CD14-positive monocyte (primary cell): ENCODE measurements around the gene LENG9. TPM values are rescaled to one million over a fixed set of nuclear protein-coding genes. Genes with fewer than 3 reads are reported as not detected.

Experiments used
- DNase-seq, 3 donors: peaks; one replicate each; pipeline ENCODE4 v3.0.0-alpha.2; 2011 to 2022
- H2AFZ ChIP-seq: 2 replicates; pipeline ENCODE4 v1.6.0; 2012; ENCODE audit warnings: mild to moderate bottlenecking, low read depth, low read length, inconsistent platforms; ENCODE audit not compliant: insufficient read depth, poor library complexity, severe bottlenecking
- H3K27ac ChIP-seq, 2 donors: 1 replicate in 1 of 2; 2 replicates in 1 of 2; pipeline ENCODE4 v1.5.1; 2012 to 2013; ENCODE audit warnings: low read length in 2 of 2, control low read depth in 1 of 2, inconsistent platforms in 1 of 2, low read depth in 1 of 2, mild to moderate bottlenecking in 1 of 2
- H3K27me3 ChIP-seq, 2 donors: one replicate each; pipeline versions ENCODE4 v1.6.0 to v1.6.1; 2011 to 2013; ENCODE audit warnings: low read length in 2 of 2; ENCODE audit not compliant: control insufficient read depth in 2 of 2, insufficient read depth in 2 of 2
- H3K36me3 ChIP-seq, 2 donors: replicated peaks in 1 of 2; 1 replicate in 1 of 2; 2 replicates in 1 of 2; pipeline versions ENCODE4 v1.5.1 to v1.6.1; 2012 to 2013; ENCODE audit warnings: low read length in 2 of 2, control low read depth in 1 of 2, inconsistent platforms in 1 of 2, mild to moderate bottlenecking in 1 of 2; ENCODE audit not compliant: insufficient read depth in 2 of 2, control insufficient read depth in 1 of 2
- H3K4me1 ChIP-seq, 2 donors: 1 replicate in 1 of 2; 2 replicates in 1 of 2; pipeline versions ENCODE4 v1.5.1 to v1.6.1; 2012 to 2013; ENCODE audit warnings: low read length in 2 of 2, control low read depth in 1 of 2, inconsistent platforms in 1 of 2, mild to moderate bottlenecking in 1 of 2, moderate library complexity in 1 of 2; ENCODE audit not compliant: insufficient read depth in 2 of 2, control insufficient read depth in 1 of 2
- H3K4me2 ChIP-seq: replicated peaks from 2 replicates; pipeline ENCODE3; 2012; ENCODE audit warnings: low read length, moderate library complexity, mild to moderate bottlenecking; ENCODE audit not compliant: poor library complexity, severe bottlenecking; ENCODE audit errors: extremely low read depth
- H3K4me3 ChIP-seq, 3 experiments: fragments of 200-600 bp in 1 of 3; sonication (generic) in 1 of 3; replicated peaks in 1 of 3; 1 replicate in 2 of 3; 2 replicates in 1 of 3; pipeline ENCODE4 v1.5.1; 2011 to 2013; ENCODE audit warnings: low read length in 3 of 3, mild to moderate bottlenecking in 3 of 3, control low read depth in 2 of 3, low read depth in 2 of 3, inconsistent platforms in 1 of 3, moderate library complexity in 1 of 3
- H3K79me2 ChIP-seq: 2 replicates; pipeline ENCODE4 v1.6.0; 2012; ENCODE audit warnings: mild to moderate bottlenecking, control low read depth, inconsistent platforms, low read length, moderate library complexity; ENCODE audit not compliant: insufficient read depth
- H3K9ac ChIP-seq: 2 replicates; pipeline ENCODE4 v1.6.0; 2017; ENCODE audit warnings: low read length, mild to moderate bottlenecking; ENCODE audit not compliant: insufficient read depth, poor library complexity, severe bottlenecking
- H3K9me3 ChIP-seq, 2 donors: replicated peaks in 1 of 2; 1 replicate in 1 of 2; 2 replicates in 1 of 2; pipeline versions ENCODE4 v1.5.1 to v1.6.1; 2012 to 2013; ENCODE audit warnings: low read length in 2 of 2, control low read depth in 1 of 2; ENCODE audit not compliant: control insufficient read depth in 1 of 2, insufficient read depth in 1 of 2
- H4K20me1 ChIP-seq: 2 replicates; pipeline ENCODE4 v1.6.0; 2012; ENCODE audit warnings: mild to moderate bottlenecking, low read length, control low read depth, moderate library complexity; ENCODE audit not compliant: insufficient read depth
- H3K27ac Mint-ChIP-seq, 7 donors: one replicate each; pipeline ENCODE4 v1.8.0; 2020; ENCODE audit warnings: mild to moderate bottlenecking in 7 of 7, mixed read lengths in 7 of 7, moderate library complexity in 6 of 7, inconsistent platforms in 2 of 7
- H3K27me3 Mint-ChIP-seq, 3 donors: one replicate each; pipeline ENCODE4 v1.8.0; 2021 to 2022; ENCODE audit warnings: low read depth in 3 of 3, mild to moderate bottlenecking in 3 of 3, mixed read lengths in 3 of 3, moderate library complexity in 3 of 3, inconsistent platforms in 1 of 3
- H3K36me3 Mint-ChIP-seq, 2 donors: one replicate each; pipeline ENCODE4 v1.8.0; 2020; ENCODE audit warnings: mixed read lengths in 2 of 2, inconsistent platforms in 1 of 2, mild to moderate bottlenecking in 1 of 2
- H3K4me1 Mint-ChIP-seq: one replicate; pipeline ENCODE4 v1.8.0; 2020; ENCODE audit warnings: mild to moderate bottlenecking, mixed read lengths
- H3K4me3 Mint-ChIP-seq, 2 donors: one replicate each; pipeline ENCODE4 v1.8.0; 2020; ENCODE audit warnings: mild to moderate bottlenecking in 2 of 2, mixed read lengths in 2 of 2, moderate library complexity in 1 of 2
- H3K9me3 Mint-ChIP-seq, 7 donors: one replicate each; pipeline ENCODE4 v1.8.0; 2020 to 2022; ENCODE audit warnings: mixed read lengths in 7 of 7, mild to moderate bottlenecking in 6 of 7, moderate library complexity in 6 of 7, inconsistent platforms in 2 of 7
- CTCF ChIP-seq: fragments of 200-600 bp; IDR thresholded peaks from one replicate; pipeline ENCODE4 v1.8.0; 2022; ENCODE audit warnings: antibody characterized with exemption, mild to moderate bottlenecking
- WGBS: methylation state at CpG from one replicate; pipeline ENCODE4 v1.1.5; 2013; ENCODE audit warnings: missing lambda C conversion rate; ENCODE audit not compliant: insufficient coverage; 5-methylcytosine and 5-hydroxymethylcytosine counted together
- intact Hi-C, 2 donors: fragments of 100-400 bp; cut with micrococcal nuclease; formaldehyde crosslinking; loops; one replicate each; pipeline versions ENCODE4 v1.15.0 to v1.15.1; 2023
- polyA plus RNA-seq, 3 donors: library from polyadenylated mRNA; depleted of rRNA in 1 of 3; unstranded in 2 of 3; stranded (reverse) in 1 of 3; fragments of 300-500 nt in 2 of 3; fragments of >200 nt in 1 of 3; fragmentation: Illumina TruSeq in 2 of 3; gene quantifications; 1 replicate in 2 of 3; 2 replicates in 1 of 3; pipeline ENCODE4 v1.2.3, GENCODE V29; 2012 to 2021

LENG9 gene
- polyA plus RNA-seq, 3 donors, result 0.15 to 2.0 TPM; not detected in 1

GRCh38 chr19:54481326-54481930, 17.9 kb upstream of the LENG9 start:
- Histone ChIP-seq H3K4me2 (no peak overlapping the region), H4K20me1 (peaks cover 10% of the 10 kb centered on the region), H3K36me3 (no peaks in the 10 kb centered on the region), H3K79me2 (no peaks in the 10 kb centered on the region), H3K9me3 (peaks cover 0 to 15% of the 10 kb centered on the region in 2 donors), H3K4me3 (no peak overlapping the region), H3K27me3 (peaks cover 47 to 83% of the 10 kb centered on the region in 2 donors), H3K4me1 (peaks cover 24 to 33% of the 10 kb centered on the region in 2 donors), H2AFZ (no peak overlapping the region), H3K27ac (no peak overlapping the region), H3K9ac (no peak overlapping the region)
- Mint-ChIP-seq H3K4me3 (peak overlapping the region in 1 of 2 donors; percentile 82), H3K27me3 (peaks cover 70 to 84% (median 76%) of the 10 kb centered on the region in 3 donors), H3K36me3 (peaks cover 0 to 2% of the 10 kb centered on the region in 2 donors), H3K4me1 (peaks cover 34% of the 10 kb centered on the region), H3K27ac (peak overlapping the region in 5 of 7 donors; percentile 13 to 77 (median 53)), H3K9me3 (peaks cover 0 to 18% (median 9%) of the 10 kb centered on the region in 7 donors)
- intact Hi-C loops, result loop anchor here in 1 of 2 donors (10.0 kb wide), 1 partner anchor 193 kb away; no protein-coding TSS in a partner anchor
- peak; percentile 84 for TF ChIP-seq CTCF
- 4% methylated on average over 4 of the region's 16 CpGs for WGBS
- peak in 2 of 3 donors; percentile 34 to 51 for DNase-seq

GRCh38 chr19:54480051-54480450, 16.5 kb upstream of the LENG9 start:
- peak overlapping the region in 1 of 2 donors; percentile 82 for H3K4me3 Mint-ChIP-seq
- H3K4me3 ChIP-seq, result no peak overlapping the region
- H3K36me3 ChIP-seq, result no peaks in the 10 kb centered on the region
- H2AFZ ChIP-seq, result no peak overlapping the region
- peaks cover 24 to 33% of the 10 kb centered on the region in 2 donors for H3K4me1 ChIP-seq
- intact Hi-C loops, result loop anchor here in 1 of 2 donors (10.0 kb wide), 1 partner anchor 195 kb away; no protein-coding TSS in a partner anchor
- peaks cover 0 to 18% (median 9%) of the 10 kb centered on the region in 7 donors for H3K9me3 Mint-ChIP-seq
- peaks cover 72 to 85% (median 77%) of the 10 kb centered on the region in 3 donors for H3K27me3 Mint-ChIP-seq
- peaks cover 34% of the 10 kb centered on the region for H3K4me1 Mint-ChIP-seq
- peaks cover 10% of the 10 kb centered on the region for H4K20me1 ChIP-seq
- H3K4me2 ChIP-seq, result no peak overlapping the region
- H3K36me3 Mint-ChIP-seq, result peaks cover 0 to 2% of the 10 kb centered on the region in 2 donors
- peak overlapping the region in 3 of 7 donors; percentile 6 to 82 (median 61) for H3K27ac Mint-ChIP-seq
- no peak overlapping the region for H3K27ac ChIP-seq
- peak; percentile 48 to 75 (median 71) for DNase-seq
- H3K9me3 ChIP-seq, result peaks cover 0 to 15% of the 10 kb centered on the region in 2 donors
- H3K9ac ChIP-seq, result no peak overlapping the region
- no peak for TF ChIP-seq CTCF
- H3K27me3 ChIP-seq, result peaks cover 43 to 83% of the 10 kb centered on the region in 2 donors
- H3K79me2 ChIP-seq, result no peaks in the 10 kb centered on the region
- no CpG with 5 or more reads among the region's 2 CpGs for WGBS
